Stimulated activated naive CD4-positive, alpha-beta T cell (primary cell): ENCODE measurements around the gene PPM1L.
"Not testable (repeated sequence)": the region's sequence is repeated elsewhere in the genome, so short reads cannot be mapped to it uniquely, and the experiment has no call there.

Experiments used
- DNase-seq, 6 experiments: peaks; one replicate each; lab custom pipeline; 2025; lab: John Stamatoyannopoulos, UW

Gene PPM1L

DNA sequence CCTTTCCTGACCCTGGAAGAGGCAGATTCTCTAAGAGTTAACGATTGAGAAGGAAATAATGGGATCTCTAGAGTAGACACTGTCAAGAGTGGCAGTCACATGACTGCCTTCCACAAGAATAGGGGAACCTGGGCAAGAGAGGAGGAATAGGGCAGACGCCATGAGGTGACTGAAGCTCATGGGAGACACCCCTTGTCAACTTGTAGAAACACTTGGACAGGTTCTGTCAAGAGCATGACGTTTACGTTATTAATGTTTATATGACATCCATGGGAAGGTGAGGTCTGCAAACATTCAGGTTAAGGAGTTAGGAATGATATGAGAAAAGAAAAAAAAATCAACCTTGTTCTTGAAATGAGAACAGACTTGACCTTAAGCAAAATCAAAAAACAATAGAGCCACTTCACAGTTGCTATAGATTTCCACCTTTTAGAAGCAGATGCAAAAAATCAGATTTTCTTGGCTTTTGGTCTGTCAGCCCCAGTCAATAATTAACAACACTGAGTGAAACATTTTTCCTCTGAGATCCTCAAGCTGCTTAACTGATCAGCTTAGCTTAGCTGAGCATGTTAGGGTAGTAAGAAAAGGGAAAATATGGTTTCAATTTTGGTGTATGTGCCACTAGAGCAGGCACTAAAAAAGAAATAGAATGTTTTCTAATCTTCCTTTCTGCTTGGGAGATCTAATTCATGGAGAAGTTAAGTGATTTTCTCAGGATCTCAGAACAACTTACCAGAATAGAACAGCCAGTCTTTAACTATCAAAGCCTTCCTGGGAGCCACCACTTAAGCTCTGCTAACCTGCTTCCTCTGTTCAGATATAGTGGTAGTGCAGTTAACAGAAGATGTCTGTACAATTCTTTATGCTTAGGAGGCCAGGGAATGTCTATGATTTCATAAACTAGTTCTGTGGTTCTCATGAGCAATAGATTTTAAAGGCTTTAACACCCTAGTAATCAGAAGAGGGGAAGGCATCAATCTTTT lies 232.2 kb downstream of the PPM1L start:
- DNase-seq, result no peak

DNA sequence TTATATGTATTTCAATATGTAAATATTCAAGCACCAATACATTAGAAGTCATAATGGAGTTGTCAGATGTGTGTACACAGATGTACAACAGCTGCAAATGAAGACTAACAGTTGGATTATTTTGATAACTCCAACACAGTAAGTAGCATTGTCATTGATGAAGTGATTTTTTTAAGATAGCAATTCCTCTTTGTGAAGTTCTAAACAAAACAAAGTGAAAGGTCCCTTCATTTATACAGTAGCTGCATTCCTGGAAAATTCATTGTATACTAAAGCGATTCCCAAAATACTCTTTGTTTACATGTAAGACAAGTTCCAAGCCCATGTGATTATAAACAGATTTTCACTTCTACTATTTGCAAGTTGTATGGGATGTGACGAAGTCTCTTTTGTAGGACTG lies 234.4 kb downstream of the PPM1L start:
- no peak for DNase-seq

DNA sequence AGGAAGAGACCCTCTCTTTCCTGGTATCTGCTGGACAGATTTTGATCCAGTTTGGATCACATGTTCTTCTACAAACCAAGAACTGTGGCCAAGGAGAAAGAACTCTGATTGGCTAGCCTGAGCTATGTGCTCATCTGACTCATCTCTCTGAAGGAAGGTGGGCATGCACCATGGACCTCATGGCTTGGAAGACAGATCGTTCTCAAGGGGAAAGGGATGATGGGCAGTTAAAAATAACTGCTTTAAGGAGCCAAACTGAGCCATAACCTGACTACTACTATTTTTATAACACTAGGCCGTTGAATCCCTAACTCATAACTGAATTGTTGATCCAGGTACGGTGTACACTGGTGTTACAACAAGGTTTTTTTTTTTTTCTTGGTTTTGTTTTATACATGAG lies 236.7 kb downstream of the PPM1L start:
- DNase-seq, result no peak

DNA sequence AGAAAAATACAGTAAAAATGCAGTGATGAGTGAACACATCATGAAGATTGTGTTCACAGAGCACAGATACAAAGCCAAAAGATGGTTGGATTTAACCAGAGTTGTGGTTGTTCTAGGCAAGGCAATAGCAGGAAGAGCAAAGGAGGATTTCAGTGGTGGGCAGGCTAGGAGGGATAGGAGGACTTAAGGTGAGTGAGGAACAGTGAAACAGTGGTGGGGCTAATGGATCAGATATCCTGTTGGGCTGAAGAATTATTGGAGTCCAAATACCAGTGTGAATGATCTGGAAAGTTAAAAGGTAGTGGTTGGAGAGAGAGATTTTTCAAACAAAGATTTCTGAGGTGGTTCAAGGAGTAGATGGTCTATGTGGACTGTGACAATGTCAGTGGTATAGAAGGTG lies 240.8 kb downstream of the PPM1L start:
- DNase-seq, result no peak

DNA sequence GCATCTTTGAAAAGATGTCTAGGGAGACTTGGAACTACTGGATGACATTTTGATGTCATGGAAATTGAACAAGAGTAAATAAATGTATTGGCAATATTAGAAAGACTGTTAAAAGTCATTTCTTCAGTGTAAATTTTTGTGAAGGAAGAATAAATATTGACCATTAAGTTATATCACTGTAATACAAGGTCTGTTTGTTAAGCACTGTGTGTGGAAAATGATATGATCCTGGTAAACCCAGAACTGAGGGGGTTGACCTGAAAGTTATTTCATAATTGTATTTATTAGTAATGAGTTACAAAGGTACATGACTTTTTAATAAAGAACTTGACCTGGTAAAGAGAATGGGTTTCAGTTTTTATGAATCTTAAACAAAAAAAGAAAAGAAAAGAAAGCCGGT lies 242.6 kb downstream of the PPM1L start:
- no peak for DNase-seq

DNA sequence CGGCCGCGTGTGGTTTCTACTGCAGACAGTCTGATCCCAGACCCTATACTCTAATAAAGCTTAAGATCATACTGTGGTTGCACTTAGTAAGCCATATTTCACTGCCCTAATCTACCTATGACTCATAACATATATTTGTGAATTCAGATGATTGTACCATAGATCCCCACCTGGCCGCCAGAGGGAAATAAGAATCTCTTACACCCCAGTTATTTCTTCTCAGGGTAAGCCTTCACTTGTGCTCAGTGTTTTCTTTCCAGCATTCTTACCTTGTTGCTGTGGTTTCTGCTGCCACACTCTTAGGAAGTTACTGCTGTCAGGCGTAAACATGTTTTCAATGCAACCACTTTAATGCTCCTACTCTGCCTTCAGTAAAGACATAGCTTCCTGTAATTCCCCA lies 243.2 kb downstream of the PPM1L start:
- no peak for DNase-seq

DNA sequence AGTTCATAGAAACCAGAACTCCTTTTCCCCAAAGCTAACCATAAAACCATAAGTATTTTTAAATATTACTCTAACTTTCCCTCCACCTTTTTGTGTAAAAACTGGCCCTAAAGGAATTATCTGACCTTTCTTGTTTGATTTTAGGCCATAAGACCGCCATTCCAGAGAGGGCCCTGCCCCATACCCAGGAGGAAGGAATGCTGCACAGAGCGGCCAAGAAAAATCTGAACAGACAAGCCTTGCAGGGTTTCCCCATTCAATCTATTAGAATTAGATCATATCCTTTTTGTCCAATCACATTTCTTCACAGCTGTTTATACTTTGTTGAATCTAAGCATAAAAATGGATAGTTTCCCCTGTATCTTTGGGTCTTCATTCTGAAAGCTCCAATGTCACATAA lies 252.1 kb downstream of the PPM1L start:
- DNase-seq, result no peak

DNA sequence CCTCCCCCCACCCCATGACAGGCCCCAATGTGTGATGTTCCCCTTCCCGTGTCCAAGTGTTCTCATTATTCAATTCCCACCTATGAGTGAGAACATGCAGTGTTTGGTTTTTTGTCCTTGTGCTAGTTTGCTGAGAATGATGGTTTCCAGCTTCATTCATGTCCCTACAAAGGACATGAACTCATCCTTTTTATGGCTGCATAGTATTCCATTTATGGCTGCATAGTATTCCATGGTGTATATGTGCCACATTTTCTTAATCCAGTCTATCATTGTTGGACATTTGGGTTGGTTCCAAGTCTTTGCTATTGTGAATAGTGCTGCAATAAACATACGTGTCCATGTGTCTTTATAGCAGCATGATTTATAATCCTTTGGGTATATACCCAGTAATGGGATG lies 254.1 kb downstream of the PPM1L start:
- not testable (repeated sequence) for DNase-seq

DNA sequence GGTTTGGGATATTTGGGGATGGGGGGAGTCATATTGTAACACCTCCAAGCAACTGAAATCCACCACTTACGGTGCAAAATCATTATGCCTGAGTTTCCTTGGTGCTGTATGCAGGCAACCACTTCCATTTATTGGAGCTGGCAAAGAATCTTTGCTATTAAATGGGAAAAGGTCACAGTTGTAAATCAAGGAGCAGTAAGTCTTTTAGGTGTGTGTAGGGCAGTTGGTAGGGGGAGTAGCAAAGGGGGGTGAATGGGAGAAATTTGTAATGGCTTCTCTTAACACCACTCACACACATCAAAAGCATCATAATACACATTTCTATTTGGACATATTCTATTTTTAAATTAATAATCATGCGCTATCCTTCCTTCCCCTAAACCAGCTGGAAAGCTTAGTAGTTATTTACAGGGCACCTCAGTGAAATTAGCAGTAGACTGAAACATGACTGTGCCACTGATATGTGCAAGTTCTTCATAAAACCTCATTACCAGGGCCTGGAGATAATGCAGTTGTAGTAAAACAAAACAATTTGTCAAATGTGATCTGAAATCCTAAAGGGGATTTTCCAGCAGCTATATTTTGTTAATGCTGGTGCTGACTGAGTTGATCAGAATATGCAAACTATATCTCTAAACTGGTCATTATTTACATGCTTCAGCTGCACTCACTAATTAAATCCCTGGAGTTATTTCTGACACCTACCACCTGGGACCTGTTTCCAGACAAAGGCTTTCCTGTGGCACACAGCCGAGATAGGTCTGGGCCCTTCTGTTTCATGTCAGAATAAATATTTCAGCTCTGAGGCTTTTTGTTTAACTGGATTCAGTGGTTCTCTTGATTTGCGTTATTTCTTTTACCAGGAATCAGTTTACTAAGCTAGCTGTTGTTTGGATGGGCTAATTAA lies 259.1 kb downstream of the PPM1L start:
- no peak for DNase-seq

DNA sequence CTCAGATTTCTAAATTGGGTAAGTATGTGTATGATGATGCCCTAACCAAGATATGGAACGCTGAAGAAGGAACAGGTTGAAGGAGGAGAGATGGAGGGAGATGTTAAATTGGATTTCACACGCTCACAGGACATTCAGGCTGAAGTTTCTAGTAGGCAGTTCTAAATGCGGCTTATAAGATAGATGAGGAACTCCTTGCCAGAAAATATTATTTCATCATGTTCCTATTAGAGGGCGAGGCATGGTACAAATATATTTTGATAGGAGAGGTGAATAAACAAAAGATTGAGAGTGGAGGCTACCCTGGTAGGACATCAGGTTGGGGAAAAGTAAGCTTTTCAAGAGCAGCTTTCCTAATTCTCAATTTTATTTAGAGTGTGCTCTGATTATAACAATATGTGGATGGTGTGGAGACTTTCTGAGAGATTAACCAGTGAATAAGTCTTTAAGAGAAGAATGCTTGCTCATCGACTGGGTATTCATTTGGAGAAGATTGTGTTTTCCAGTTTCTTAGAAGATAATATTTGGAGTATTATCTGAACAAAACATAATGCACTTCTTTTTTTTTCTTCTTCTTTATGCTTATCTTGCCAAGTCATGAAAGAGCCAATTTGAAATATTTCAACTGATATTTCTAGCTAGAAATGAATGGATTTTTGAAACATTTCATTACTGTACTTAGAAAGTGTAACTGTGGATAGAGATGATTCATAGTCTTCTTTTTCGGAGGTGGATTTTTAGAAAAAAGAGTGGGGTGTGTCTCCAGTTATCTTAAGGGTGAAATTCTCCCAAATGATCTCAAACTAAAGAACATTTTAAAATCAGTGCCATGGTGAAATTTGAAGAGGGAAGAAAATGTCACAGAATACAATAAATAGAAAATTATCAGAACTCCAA lies 260.6 kb downstream of the PPM1L start:
- DNase-seq, result no peak

DNA sequence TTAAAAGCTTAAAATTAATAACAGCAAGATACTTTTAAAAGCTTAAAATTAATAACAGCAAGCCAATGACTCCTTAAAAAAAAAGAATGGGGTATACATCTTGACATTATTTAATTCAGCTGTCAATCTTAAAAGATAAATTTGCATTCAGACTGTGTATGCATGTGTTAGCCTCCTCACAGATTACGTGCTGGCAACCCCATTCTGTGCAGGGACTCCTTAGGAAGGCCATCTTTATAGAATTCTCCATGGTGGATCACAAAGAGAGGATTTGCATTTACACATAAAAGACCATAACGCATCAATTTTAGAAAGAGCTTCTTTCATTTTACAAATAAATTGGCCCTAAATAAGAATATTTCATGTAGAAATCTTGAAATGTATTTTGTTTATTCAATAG lies 261.9 kb downstream of the PPM1L start:
- DNase-seq, result no peak

DNA sequence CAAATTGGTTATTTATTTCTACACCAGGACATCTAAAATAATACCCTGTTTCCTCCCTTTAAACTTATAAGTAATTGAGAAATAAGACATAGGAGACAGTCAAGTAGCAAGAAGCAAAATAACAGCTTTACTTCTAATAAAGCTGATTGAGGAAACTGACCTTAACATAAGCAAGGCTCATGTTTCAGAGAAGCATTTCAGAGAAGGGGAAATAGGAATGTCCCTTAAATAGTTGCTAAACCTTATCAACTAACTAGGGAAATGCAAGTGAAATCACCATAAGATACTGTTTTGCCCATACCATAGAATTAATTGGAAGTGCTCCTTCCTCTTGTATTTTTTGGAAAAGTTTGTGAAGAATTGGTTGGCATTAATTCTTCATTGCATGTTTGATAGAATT lies 264.2 kb downstream of the PPM1L start:
- DNase-seq, result no peak

DNA sequence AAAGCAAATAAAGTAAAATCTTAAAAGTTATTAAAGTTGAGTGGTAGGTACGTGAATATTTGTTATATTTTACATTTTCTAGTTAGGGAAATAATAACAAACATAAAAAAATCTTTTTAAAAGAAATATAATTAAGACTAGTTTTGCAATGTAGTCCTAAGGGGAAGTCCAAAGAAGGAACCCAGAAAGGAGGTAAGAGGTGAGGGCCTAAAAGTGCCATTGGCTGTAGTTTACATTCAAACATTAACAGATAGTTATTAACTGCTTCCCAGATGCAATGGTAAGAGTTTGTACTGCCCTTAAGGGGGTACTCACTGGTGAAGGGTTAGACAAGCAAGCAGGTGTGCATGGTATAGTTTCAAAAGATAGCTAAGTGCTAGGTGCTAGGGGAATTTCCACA lies 269.9 kb downstream of the PPM1L start:
- DNase-seq, result no peak

DNA sequence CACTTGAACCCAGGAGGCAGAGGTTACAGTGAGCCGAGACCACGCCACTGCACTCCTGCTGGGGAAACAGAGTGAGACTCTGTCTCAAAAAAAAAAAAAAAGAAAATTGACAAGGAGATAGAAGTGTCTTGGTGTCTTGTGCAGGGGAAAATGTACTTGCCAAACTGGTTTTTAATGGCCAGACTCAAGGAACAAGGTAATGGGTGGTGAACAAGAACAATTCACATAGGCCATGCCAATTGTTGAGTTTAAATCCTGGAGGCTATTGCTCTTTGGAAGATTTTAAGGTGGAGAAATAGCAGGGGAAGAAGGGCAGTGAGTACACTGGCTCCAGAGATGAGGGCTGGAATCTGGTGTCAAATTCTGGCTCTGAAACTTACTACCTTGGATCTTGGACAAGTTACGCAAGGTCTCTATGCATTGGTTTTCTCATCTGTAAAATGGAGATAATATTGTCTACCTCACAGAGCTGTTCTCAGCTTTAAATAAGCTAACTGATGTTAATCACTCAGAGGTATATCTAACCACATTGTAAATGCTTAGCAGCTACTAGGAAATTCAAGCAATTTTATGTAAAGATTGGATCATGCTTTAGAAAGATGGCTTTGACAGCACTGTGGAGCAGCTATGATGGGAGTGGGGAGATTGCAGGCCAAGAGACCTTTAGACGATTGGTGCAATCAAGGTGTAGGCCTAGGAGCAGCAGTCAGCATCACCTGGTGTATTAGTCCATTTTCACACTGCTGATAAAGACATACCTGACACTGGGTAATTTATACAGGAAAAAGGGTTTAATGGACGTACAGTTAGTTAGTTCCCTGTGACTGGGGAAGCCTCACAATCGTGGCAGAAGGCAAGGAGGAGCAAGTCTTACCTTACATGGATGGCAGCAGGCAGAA lies 270.8 kb downstream of the PPM1L start:
- no peak for DNase-seq

DNA sequence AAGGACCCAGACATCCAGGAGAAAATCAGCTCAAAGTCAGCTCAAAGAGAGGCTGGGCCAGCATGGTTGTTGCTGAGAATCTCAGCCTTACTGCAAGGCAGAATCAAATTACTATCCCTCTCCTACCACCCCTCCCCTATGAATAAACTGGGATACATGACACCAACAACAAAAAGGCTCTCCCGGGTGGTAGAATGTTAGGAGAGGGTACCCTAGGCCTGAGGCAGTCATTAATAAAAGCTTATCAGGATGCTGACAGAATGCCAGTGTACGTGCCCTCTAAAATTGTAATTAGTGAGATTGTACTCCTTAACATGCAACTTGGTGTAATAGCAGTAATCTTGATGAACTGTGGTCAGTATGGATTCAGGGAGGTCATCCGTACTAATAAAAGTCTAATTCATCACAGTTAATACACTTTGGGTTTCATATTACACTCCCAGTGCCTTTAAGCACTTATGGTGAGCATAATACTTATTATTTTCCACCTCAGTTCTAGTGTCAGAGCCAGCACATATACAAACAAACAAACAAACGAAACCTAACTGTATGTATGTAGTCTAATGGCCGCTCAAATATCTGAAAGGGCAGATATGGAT lies 272.6 kb downstream of the PPM1L start:
- no peak for DNase-seq

DNA sequence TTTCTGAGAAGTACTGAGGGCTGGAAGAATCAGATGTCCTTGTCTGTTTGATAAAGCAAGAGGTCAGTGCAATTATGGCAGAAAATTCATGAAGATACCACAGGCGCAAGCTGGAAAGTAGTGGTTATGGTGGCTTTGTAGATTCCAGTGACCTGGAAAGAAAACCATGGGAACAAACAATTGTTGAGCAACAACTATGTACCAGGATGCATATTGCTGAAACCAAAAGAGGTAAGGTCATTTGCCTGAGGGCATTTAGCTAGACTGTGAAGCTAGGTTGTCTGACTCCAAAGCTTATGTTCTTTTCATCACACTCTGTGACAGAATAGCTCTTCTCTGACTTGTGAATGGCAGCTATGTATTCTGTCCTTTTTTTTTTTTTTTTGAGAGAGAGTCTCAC lies 275.1 kb downstream of the PPM1L start:
- DNase-seq, result no peak

DNA sequence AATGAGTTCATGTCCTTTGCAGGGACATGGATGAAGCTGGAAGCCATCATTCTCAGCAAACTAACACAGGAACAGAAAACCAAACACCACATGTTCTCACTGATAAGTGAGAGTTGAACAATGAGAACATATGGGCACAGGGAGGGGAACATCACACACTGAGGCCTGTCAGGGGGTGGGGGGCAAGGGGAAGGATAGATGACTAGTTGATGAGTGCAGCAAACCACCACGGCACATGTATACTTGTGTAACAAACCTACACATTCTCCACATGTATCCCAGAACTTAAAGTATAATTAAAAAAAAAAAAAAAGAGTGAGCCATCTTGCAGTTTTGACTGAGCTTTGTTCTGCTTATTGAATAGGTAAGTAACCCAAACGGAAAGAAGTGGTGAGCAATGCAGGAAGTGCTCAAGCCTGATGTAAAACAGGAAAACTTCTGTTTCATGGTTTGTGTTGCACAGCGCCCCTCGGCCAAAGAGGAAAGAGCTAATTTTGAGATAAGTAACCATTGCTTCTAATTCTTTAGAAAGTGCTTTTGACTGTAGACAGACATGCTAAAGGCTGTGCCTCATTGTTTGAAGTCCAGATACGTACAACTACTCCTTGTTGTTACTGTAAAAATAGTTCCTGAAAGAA lies 279.0 kb downstream of the PPM1L start:
- DNase-seq, result not testable (repeated sequence)

DNA sequence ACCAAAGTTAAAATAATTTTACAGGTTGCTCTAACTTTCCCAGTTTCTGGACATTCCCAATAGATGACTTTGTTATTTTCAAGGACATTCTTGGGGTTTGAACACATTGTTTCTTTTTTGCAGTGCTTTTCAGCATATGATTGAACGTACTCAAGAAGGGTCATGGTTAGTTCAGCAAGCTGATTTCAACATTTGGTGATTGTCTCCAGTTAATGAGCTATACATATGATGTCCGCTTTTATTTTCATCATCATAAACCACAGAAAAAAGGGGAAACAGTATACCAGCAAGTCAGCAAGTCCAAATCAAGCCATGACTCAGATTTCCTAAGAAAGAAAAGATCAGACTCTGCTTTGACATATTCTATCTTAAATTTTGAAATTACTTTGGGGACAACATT lies 279.7 kb downstream of the PPM1L start:
- no peak for DNase-seq

DNA sequence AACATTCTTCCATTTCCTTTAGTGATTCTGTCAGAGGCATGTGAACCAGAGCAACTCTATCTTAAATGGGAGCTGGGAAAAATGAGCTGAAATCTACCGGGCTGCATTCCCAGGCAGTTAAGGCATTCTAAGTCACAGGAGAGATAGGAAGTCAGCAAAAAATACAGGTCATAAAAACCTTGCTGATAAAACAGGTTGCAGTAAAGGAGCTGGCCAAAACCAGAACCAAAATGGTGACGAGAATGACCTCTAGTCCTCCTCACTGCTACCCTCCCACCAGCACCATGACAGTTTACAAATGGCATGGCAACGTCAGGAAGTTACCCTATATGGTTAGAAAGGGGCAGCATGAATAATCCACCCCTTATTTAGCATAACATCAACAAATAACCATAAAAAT lies 282.7 kb downstream of the PPM1L start:
- no peak for DNase-seq

DNA sequence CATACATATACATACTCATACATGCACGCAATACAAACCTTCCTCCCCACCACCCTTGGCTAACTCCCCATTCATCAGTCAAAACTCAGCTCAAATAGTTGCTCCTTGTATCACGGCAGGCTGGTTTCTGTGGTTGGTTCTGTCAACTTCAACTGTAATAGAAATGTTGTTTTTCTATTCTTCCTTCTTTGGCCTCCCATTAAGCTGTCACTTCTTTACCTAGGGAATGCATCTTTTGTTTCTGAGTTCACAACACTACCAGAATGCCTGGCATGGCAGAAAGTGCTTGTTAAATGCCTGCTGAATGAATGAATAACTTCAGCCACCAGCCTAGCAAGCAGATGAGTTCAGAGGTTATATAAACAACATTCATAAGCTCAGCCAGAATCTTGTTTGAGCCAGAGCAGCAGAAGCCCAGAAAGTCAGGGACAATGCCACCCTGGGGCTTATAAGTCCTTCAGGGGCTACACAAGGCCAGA lies 286.0 kb downstream of the PPM1L start:
- no peak for DNase-seq
